Neuronal stem cell (in vitro differentiated cells): Measurements from ENCODE around the gene SULT6B1.

ENCODE experiments used
- DNase-seq: peaks from one replicate; pipeline ENCODE4 v3.0.0-alpha.2; 2013; ENCODE audit warnings: low spot score
- H2AFZ ChIP-seq: one replicate; pipeline ENCODE4 v1.6.1; 2013; ENCODE audit warnings: mild to moderate bottlenecking, low read length, inconsistent platforms
- H2AK5ac ChIP-seq: 2 replicates; pipeline ENCODE4 v1.6.1; 2013; ENCODE audit warnings: low read depth, mild to moderate bottlenecking, inconsistent platforms, low read length, moderate library complexity, mixed read lengths
- H2BK120ac ChIP-seq: 2 replicates; pipeline ENCODE4 v1.6.1; 2013; ENCODE audit warnings: low read depth, mild to moderate bottlenecking, inconsistent platforms, low read length, moderate library complexity, mixed read lengths
- H2BK12ac ChIP-seq: one replicate; pipeline ENCODE4 v1.6.1; 2013; ENCODE audit warnings: low read length, inconsistent platforms
- H2BK15ac ChIP-seq: 2 replicates; pipeline ENCODE4 v1.6.1; 2013; ENCODE audit warnings: mild to moderate bottlenecking, low read length, inconsistent platforms, mixed read lengths
- H2BK5ac ChIP-seq: one replicate; pipeline ENCODE4 v1.6.1; 2013; ENCODE audit warnings: inconsistent platforms, mild to moderate bottlenecking, low read length, moderate library complexity
- H3K14ac ChIP-seq: one replicate; pipeline ENCODE4 v1.6.1; 2013; ENCODE audit warnings: low read length, inconsistent platforms
- H3K18ac ChIP-seq: 2 replicates; pipeline ENCODE4 v1.6.1; 2013; ENCODE audit warnings: low read length, inconsistent platforms
- H3K23ac ChIP-seq: 2 replicates; pipeline ENCODE4 v1.6.1; 2013; ENCODE audit warnings: low read depth, mild to moderate bottlenecking, mixed read lengths, low read length, inconsistent platforms; ENCODE audit not compliant: poor library complexity
- H3K27ac ChIP-seq: replicated peaks from 3 replicates; pipeline ENCODE4 v1.5.1; 2013; ENCODE audit warnings: low read length, inconsistent platforms
- H3K27me3 ChIP-seq, 3 experiments: 2 replicates each; pipeline ENCODE4 v1.6.1; 2013; ENCODE audit warnings: low read length in 3 of 3, mild to moderate bottlenecking in 2 of 3, inconsistent platforms in 1 of 3, low read depth in 1 of 3, mixed read lengths in 1 of 3, moderate library complexity in 1 of 3; ENCODE audit not compliant: control insufficient read depth in 3 of 3, insufficient read depth in 3 of 3
- H3K36me3 ChIP-seq, 2 donors: replicated peaks in 1 of 2; 2 replicates each; pipeline ENCODE4 v1.6.1; 2013; ENCODE audit warnings: low read length in 2 of 2; ENCODE audit not compliant: control insufficient read depth in 2 of 2, insufficient read depth in 2 of 2
- H3K4ac ChIP-seq: 2 replicates; pipeline ENCODE4 v1.6.1; 2013; ENCODE audit warnings: inconsistent platforms, mild to moderate bottlenecking, low read length, moderate library complexity
- H3K4me1 ChIP-seq, 2 donors: 1 replicate in 1 of 2; 2 replicates in 1 of 2; pipeline ENCODE4 v1.6.1; 2013; ENCODE audit warnings: low read length in 2 of 2, low read depth in 1 of 2; ENCODE audit not compliant: control insufficient read depth in 2 of 2, insufficient read depth in 1 of 2
- H3K4me2 ChIP-seq: one replicate; pipeline ENCODE4 v1.6.1; 2013; ENCODE audit warnings: mild to moderate bottlenecking, low read length, inconsistent platforms; ENCODE audit not compliant: insufficient read depth, poor library complexity, severe bottlenecking
- H3K4me3 ChIP-seq, 2 donors: 2 replicates each; pipeline ENCODE4 v1.5.1; 2013; ENCODE audit warnings: low read length in 2 of 2, mild to moderate bottlenecking in 2 of 2, inconsistent platforms in 1 of 2, moderate library complexity in 1 of 2
- H3K79me1 ChIP-seq: one replicate; pipeline ENCODE4 v1.6.1; 2013; ENCODE audit warnings: low read depth, mild to moderate bottlenecking, inconsistent platforms, low read length, moderate library complexity
- H3K9ac ChIP-seq: one replicate; pipeline ENCODE4 v1.6.1; 2013; ENCODE audit warnings: mild to moderate bottlenecking, low read depth, low read length, inconsistent platforms; ENCODE audit not compliant: poor library complexity
- H3K9me3 ChIP-seq, 2 donors: replicated peaks in 1 of 2; 2 replicates each; pipeline versions ENCODE3 to v1.6.1; 2013; ENCODE audit warnings: low read length in 2 of 2, mild to moderate bottlenecking in 2 of 2, inconsistent platforms in 1 of 2, low read depth in 1 of 2, mixed read lengths in 1 of 2, moderate library complexity in 1 of 2; ENCODE audit not compliant: control insufficient read depth in 2 of 2, insufficient read depth in 1 of 2
- H4K8ac ChIP-seq: one replicate; pipeline ENCODE4 v1.6.1; 2013; ENCODE audit warnings: low read depth, mild to moderate bottlenecking, inconsistent platforms, low read length, moderate library complexity
- H4K91ac ChIP-seq: one replicate; pipeline ENCODE4 v1.6.1; 2013; ENCODE audit warnings: low read length, low read depth, mild to moderate bottlenecking, inconsistent platforms; ENCODE audit not compliant: poor library complexity
- WGBS, 2 donors: extraction: QIAGEN DNeasy Blood & Tissue Kit; methylation state at CpG; one replicate each; pipeline ENCODE4 v1.1.7; 2013; ENCODE audit warnings: missing lambda C conversion rate in 2 of 2, mixed read lengths in 1 of 2; ENCODE audit not compliant: insufficient read length in 2 of 2, insufficient replicate concordance in 1 of 2; ENCODE audit errors: extremely low coverage in 2 of 2; 5-methylcytosine and 5-hydroxymethylcytosine counted together

Gene SULT6B1

GRCh38 chr2:37143974-37144373 is 44.5 kb downstream of the SULT6B1 start:
- H3K27ac ChIP-seq = no peak overlapping the region
- no peak overlapping the region for H3K23ac ChIP-seq
- no peak overlapping the region for H2BK120ac ChIP-seq
- no peak overlapping the region for H3K14ac ChIP-seq
- no peak for DNase-seq
- no peak overlapping the region for H4K91ac ChIP-seq
- no peak overlapping the region for H3K18ac ChIP-seq
- no peaks in the 10 kb centered on the region for H3K79me1 ChIP-seq
- no peak overlapping the region for H3K4me2 ChIP-seq
- no peak overlapping the region for H3K4me3 ChIP-seq
- no peaks in the 10 kb centered on the region for H3K9me3 ChIP-seq
- H2AK5ac ChIP-seq = no peak overlapping the region
- no CpG with 5 or more reads among the region's 1 CpG for WGBS, 2 donors
- H3K27me3 ChIP-seq = no peaks in the 10 kb centered on the region
- H3K4me1 ChIP-seq = no peaks in the 10 kb centered on the region
- H3K4ac ChIP-seq = no peak overlapping the region
- H3K9ac ChIP-seq = no peak overlapping the region
- H4K8ac ChIP-seq = no peak overlapping the region
- H2BK5ac ChIP-seq = no peak overlapping the region
- H2BK15ac ChIP-seq = no peak overlapping the region
- H2AFZ ChIP-seq = no peak overlapping the region
- H2BK12ac ChIP-seq = no peak overlapping the region
- peaks cover 9 to 91% of the 10 kb centered on the region in 2 donors for H3K36me3 ChIP-seq

GRCh38 chr2:37142546-37142945 is 45.9 kb downstream of the SULT6B1 start:
- no peak overlapping the region for H3K9ac ChIP-seq
- no peak for DNase-seq
- H4K91ac ChIP-seq = no peak overlapping the region
- H2AK5ac ChIP-seq = no peak overlapping the region
- no peaks in the 10 kb centered on the region for H3K4me1 ChIP-seq
- no peak overlapping the region for H3K14ac ChIP-seq
- H3K4ac ChIP-seq = no peak overlapping the region
- no peak overlapping the region for H2BK120ac ChIP-seq
- H2AFZ ChIP-seq = no peak overlapping the region
- peaks cover 8 to 89% of the 10 kb centered on the region in 2 donors for H3K36me3 ChIP-seq
- no peaks in the 10 kb centered on the region for H3K79me1 ChIP-seq
- H2BK12ac ChIP-seq = no peak overlapping the region
- H3K9me3 ChIP-seq = no peaks in the 10 kb centered on the region
- H2BK5ac ChIP-seq = no peak overlapping the region
- no peak overlapping the region for H3K4me3 ChIP-seq
- H4K8ac ChIP-seq = no peak overlapping the region
- H3K4me2 ChIP-seq = no peak overlapping the region
- H3K27ac ChIP-seq = no peak overlapping the region
- no peak overlapping the region for H2BK15ac ChIP-seq
- no peak overlapping the region for H3K18ac ChIP-seq
- H3K27me3 ChIP-seq = no peaks in the 10 kb centered on the region
- H3K23ac ChIP-seq = no peak overlapping the region

- H4K8ac ChIP-seq = no peak overlapping the region
- H3K18ac ChIP-seq = no peak overlapping the region
- no peaks in the 10 kb centered on the region for H3K27me3 ChIP-seq
- DNase-seq = no peak
- H2BK5ac ChIP-seq = no peak overlapping the region
- no peak overlapping the region for H3K23ac ChIP-seq
- H3K9me3 ChIP-seq = no peaks in the 10 kb centered on the region
- WGBS, 2 donors = no CpG with 5 or more reads among the region's 6 CpGs
- no peak overlapping the region for H3K27ac ChIP-seq
- H3K4me2 ChIP-seq = no peak overlapping the region
- H3K4me1 ChIP-seq = no peaks in the 10 kb centered on the region
- H2BK120ac ChIP-seq = no peak overlapping the region
- no peak overlapping the region for H3K9ac ChIP-seq
- H3K4me3 ChIP-seq = no peak overlapping the region
- H3K36me3 ChIP-seq = peaks cover 11 to 92% of the 10 kb centered on the region in 2 donors
- no peak overlapping the region for H4K91ac ChIP-seq
- H3K79me1 ChIP-seq = no peaks in the 10 kb centered on the region
- no peak overlapping the region for H2AFZ ChIP-seq
- H2AK5ac ChIP-seq = no peak overlapping the region
- no peak overlapping the region for H2BK12ac ChIP-seq
- H2BK15ac ChIP-seq = no peak overlapping the region
- no peak overlapping the region for H3K14ac ChIP-seq
- no peak overlapping the region for H3K4ac ChIP-seq
These were observed 55.6 kb downstream of the SULT6B1 start for GRCh38 chr2:37132914-37133313.

GRCh38 chr2:37125416-37125815 is 63.1 kb downstream of the SULT6B1 start:
- H2BK12ac ChIP-seq = no peak overlapping the region
- H3K9me3 ChIP-seq = no peaks in the 10 kb centered on the region
- no peaks in the 10 kb centered on the region for H3K27me3 ChIP-seq
- H3K18ac ChIP-seq = no peak overlapping the region
- no peak overlapping the region for H2AFZ ChIP-seq
- H3K4me1 ChIP-seq = no peaks in the 10 kb centered on the region
- no peak overlapping the region for H3K9ac ChIP-seq
- no peak overlapping the region for H3K4me2 ChIP-seq
- H3K36me3 ChIP-seq = peaks cover 3 to 69% of the 10 kb centered on the region in 2 donors
- H2BK5ac ChIP-seq = no peak overlapping the region
- no peak overlapping the region for H3K23ac ChIP-seq
- no CpG with 5 or more reads among the region's 2 CpGs for WGBS, 2 donors
- no peak overlapping the region for H3K14ac ChIP-seq
- no peak overlapping the region for H2BK120ac ChIP-seq
- H3K4ac ChIP-seq = no peak overlapping the region
- H2AK5ac ChIP-seq = no peak overlapping the region
- H4K8ac ChIP-seq = no peak overlapping the region
- H3K79me1 ChIP-seq = peaks cover 3% of the 10 kb centered on the region
- no peak for DNase-seq
- H3K27ac ChIP-seq = no peak overlapping the region
- H3K4me3 ChIP-seq = no peak overlapping the region
- H2BK15ac ChIP-seq = no peak overlapping the region
- H4K91ac ChIP-seq = no peak overlapping the region
